H9 (cell line): ENCODE data around the gene ATG9B. TPM values are rescaled to one million over a fixed set of nuclear protein-coding genes. Genes with fewer than 3 reads are reported as not detected.

Experiments used
- DNase-seq: peaks from one replicate; pipeline ENCODE4 v3.0.0-alpha.2; 2017
- H2AFZ ChIP-seq: one replicate; pipeline ENCODE4 v1.6.1; 2013; ENCODE audit warnings: mild to moderate bottlenecking, low read length, control low read depth, moderate library complexity
- H2AK5ac ChIP-seq: 2 replicates; pipeline ENCODE4 v1.6.1; 2013; ENCODE audit warnings: low read length, control low read depth, mixed read lengths; ENCODE audit not compliant: insufficient read length
- H2BK120ac ChIP-seq: one replicate; pipeline ENCODE4 v1.6.1; 2013; ENCODE audit warnings: low read depth, mild to moderate bottlenecking, low read length, control low read depth, inconsistent platforms; ENCODE audit not compliant: poor library complexity, severe bottlenecking
- H2BK12ac ChIP-seq: 2 replicates; pipeline ENCODE4 v1.6.1; 2013; ENCODE audit warnings: low read length, control low read depth, mixed read lengths, low read depth; ENCODE audit not compliant: insufficient read length
- H2BK15ac ChIP-seq: 2 replicates; pipeline ENCODE4 v1.6.1; 2013; ENCODE audit warnings: low read depth, low read length, control low read depth
- H2BK20ac ChIP-seq: one replicate; pipeline ENCODE4 v1.6.1; 2013; ENCODE audit warnings: low read depth, mild to moderate bottlenecking, low read length, control low read depth, inconsistent platforms; ENCODE audit not compliant: poor library complexity, severe bottlenecking
- H2BK5ac ChIP-seq: 2 replicates; pipeline ENCODE4 v1.6.1; 2013; ENCODE audit warnings: low read length, control low read depth, mixed read lengths; ENCODE audit not compliant: insufficient read length
- H3K14ac ChIP-seq: 2 replicates; pipeline ENCODE4 v1.6.1; 2013; ENCODE audit warnings: low read length, control low read depth; ENCODE audit not compliant: insufficient read depth
- H3K18ac ChIP-seq: 2 replicates; pipeline ENCODE4 v1.6.1; 2013; ENCODE audit warnings: low read depth, mild to moderate bottlenecking, mixed read lengths, low read length, control low read depth; ENCODE audit not compliant: insufficient read length
- H3K23ac ChIP-seq: 2 replicates; pipeline ENCODE4 v1.6.1; 2013; ENCODE audit warnings: low read length, control low read depth, mixed read lengths, low read depth; ENCODE audit not compliant: insufficient read length
- H3K23me2 ChIP-seq: 2 replicates; pipeline ENCODE4 v1.6.1; 2013; ENCODE audit warnings: low read depth, mild to moderate bottlenecking, mixed read lengths, low read length, control low read depth; ENCODE audit not compliant: insufficient read length, poor library complexity, severe bottlenecking
- H3K27ac ChIP-seq: 2 replicates; pipeline ENCODE4 v1.5.1; 2013; ENCODE audit warnings: low read length, control low read depth, mixed read lengths, low read depth; ENCODE audit not compliant: insufficient read length
- H3K27me3 ChIP-seq: 2 replicates; pipeline ENCODE4 v1.6.1; 2013; ENCODE audit warnings: low read length, control low read depth, inconsistent platforms; ENCODE audit not compliant: insufficient read depth
- H3K4ac ChIP-seq: 2 replicates; pipeline ENCODE4 v1.6.1; 2013; ENCODE audit warnings: low read depth, mild to moderate bottlenecking, control low read depth, inconsistent platforms, low read length, moderate library complexity
- H3K4me1 ChIP-seq: 2 replicates; pipeline ENCODE4 v1.6.1; 2013; ENCODE audit warnings: low read length, control low read depth, inconsistent platforms; ENCODE audit not compliant: insufficient read depth
- H3K4me2 ChIP-seq: 2 replicates; pipeline ENCODE4 v1.6.1; 2013; ENCODE audit warnings: low read length, control low read depth, mixed read lengths; ENCODE audit not compliant: insufficient read length, insufficient read depth
- H3K56ac ChIP-seq: 2 replicates; pipeline ENCODE4 v1.6.1; 2013; ENCODE audit warnings: low read depth, mild to moderate bottlenecking, mixed read lengths, low read length, control low read depth; ENCODE audit not compliant: insufficient read length
- H3K79me1 ChIP-seq: 2 replicates; pipeline ENCODE4 v1.6.1; 2013; ENCODE audit warnings: low read depth, mild to moderate bottlenecking, moderate library complexity, low read length, control low read depth, inconsistent platforms; ENCODE audit not compliant: insufficient read depth, poor library complexity, severe bottlenecking
- H3K79me2 ChIP-seq: 2 replicates; pipeline ENCODE4 v1.6.1; 2013; ENCODE audit warnings: low read length, control low read depth, inconsistent platforms; ENCODE audit not compliant: insufficient read depth
- H3K9ac ChIP-seq: 2 replicates; pipeline ENCODE4 v1.6.1; 2013; ENCODE audit warnings: low read length, control low read depth, mixed read lengths; ENCODE audit not compliant: insufficient read length; ENCODE audit errors: extremely low read depth
- H3K9me3 ChIP-seq: one replicate; pipeline ENCODE4 v1.6.1; 2013; ENCODE audit warnings: low read depth, low read length, inconsistent platforms; ENCODE audit not compliant: control insufficient read depth
- H3T11ph ChIP-seq: one replicate; pipeline ENCODE4 v1.6.1; 2013; ENCODE audit warnings: mild to moderate bottlenecking, low read length, control low read depth, inconsistent platforms
- H4K20me1 ChIP-seq: one replicate; pipeline ENCODE4 v1.6.1; 2013; ENCODE audit not compliant: control insufficient read depth, insufficient read length, insufficient read depth
- H4K5ac ChIP-seq: 2 replicates; pipeline ENCODE4 v1.6.1; 2013; ENCODE audit warnings: low read depth, mild to moderate bottlenecking, mixed read lengths, low read length, control low read depth; ENCODE audit not compliant: insufficient read length
- H4K8ac ChIP-seq: replicated peaks from 2 replicates; pipeline ENCODE4 v1.6.1; 2013; ENCODE audit warnings: low read length, control low read depth, mixed read lengths, low read depth; ENCODE audit not compliant: insufficient read length
- H4K91ac ChIP-seq: 2 replicates; pipeline ENCODE4 v1.6.1; 2013; ENCODE audit warnings: low read depth, mild to moderate bottlenecking, moderate library complexity, mixed read lengths, low read length, control low read depth; ENCODE audit not compliant: insufficient read length
- H3K27ac Mint-ChIP-seq, 3 experiments: 2 replicates in 2 of 3; 3 replicates in 1 of 3; pipeline ENCODE4 v1.8.0; 2020 to 2021; ENCODE audit warnings: mixed read lengths in 3 of 3, mild to moderate bottlenecking in 1 of 3, moderate library complexity in 1 of 3
- H3K27me3 Mint-ChIP-seq: 2 replicates; pipeline ENCODE4 v1.8.0; 2021; ENCODE audit warnings: low read depth, mild to moderate bottlenecking, moderate library complexity, mixed read lengths
- H3K36me3 Mint-ChIP-seq, 3 experiments: 2 replicates in 2 of 3; 3 replicates in 1 of 3; pipeline ENCODE4 v1.8.0; 2020 to 2021; ENCODE audit warnings: low read depth in 3 of 3, mixed read lengths in 3 of 3; ENCODE audit not compliant: insufficient read depth in 1 of 3
- H3K4me1 Mint-ChIP-seq, 2 experiments: 2 replicates each; pipeline ENCODE4 v1.8.0; 2020; ENCODE audit warnings: mixed read lengths in 2 of 2
- H3K4me3 Mint-ChIP-seq, 2 experiments: 2 replicates in 1 of 2; 3 replicates in 1 of 2; pipeline ENCODE4 v1.8.0; 2020 to 2021; ENCODE audit warnings: mild to moderate bottlenecking in 2 of 2, mixed read lengths in 2 of 2, moderate library complexity in 1 of 2
- H3K9me3 Mint-ChIP-seq, 2 experiments: 2 replicates in 1 of 2; 3 replicates in 1 of 2; pipeline ENCODE4 v1.8.0; 2020; ENCODE audit warnings: mild to moderate bottlenecking in 2 of 2, mixed read lengths in 2 of 2, moderate library complexity in 1 of 2
- CTCF ChIP-seq: fragments of 200-600 bp; sonication (generic); conservative IDR thresholded peaks from 3 replicates; pipeline ENCODE4 v1.8.0; 2021; ENCODE audit warnings: antibody characterized with exemption, mild to moderate bottlenecking
- WGBS: extraction: QIAGEN DNeasy Blood & Tissue Kit; methylation state at CpG from one replicate; pipeline ENCODE4 v1.1.7; 2013; ENCODE audit warnings: missing lambda C conversion rate, low lambda C conversion rate, mixed read lengths; ENCODE audit not compliant: insufficient read length; ENCODE audit errors: extremely low coverage; 5-methylcytosine and 5-hydroxymethylcytosine counted together
- total RNA-seq: library from RNA; stranded (reverse); gene quantifications from 2 replicates; pipeline ENCODE4 v1.2.1, GENCODE V29; 2021

ATG9B gene
- total RNA-seq, 1 experiment from 2014 or later, result 1.5 TPM

GRCh38 chr7:151020231-151020630 is 4.1 kb downstream of the ATG9B start:
- H3K4me3 Mint-ChIP-seq, result peak overlapping the region in 1 of 2 experiments; percentile 49; a peak in 3 of 5 replicates
- Histone ChIP-seq H3T11ph (no peak overlapping the region), H3K4me1 (peaks cover 6% of the 10 kb centered on the region; the same call in 1 of the 2 replicates), H3K79me1 (no peaks in the 10 kb centered on the region), H3K56ac (no peak overlapping the region), H4K91ac (no peak overlapping the region), H3K18ac (no peak overlapping the region), H3K4ac (no peak overlapping the region), H3K79me2 (no peaks in the 10 kb centered on the region), H2BK120ac (no peak overlapping the region), H3K27ac (no peak overlapping the region), H3K9me3 (no peaks in the 10 kb centered on the region), H3K23ac (no peak overlapping the region), H2BK5ac (no peak overlapping the region), H2AK5ac (no peak overlapping the region), H4K20me1 (no peaks in the 10 kb centered on the region), H3K27me3 (peaks cover 6% of the 10 kb centered on the region; the same call in 1 of the 2 replicates), H3K9ac (no peak overlapping the region), H3K14ac (no peak overlapping the region), H3K23me2 (peaks cover 3% of the 10 kb centered on the region), H2BK20ac (no peak overlapping the region), H2BK15ac (no peak overlapping the region), H3K4me2 (no peak overlapping the region), H2BK12ac (no peak overlapping the region), H4K8ac (no peak overlapping the region), H4K5ac (no peak overlapping the region), H2AFZ (no peak overlapping the region)
- no peak for TF ChIP-seq CTCF
- H3K27me3 Mint-ChIP-seq, result peaks cover 84% of the 10 kb centered on the region
- WGBS, result no CpG with 5 or more reads among the region's 7 CpGs
- H3K27ac Mint-ChIP-seq, result peak overlapping the region in 1 of 3 experiments; percentile 72; a peak in 2 of 7 replicates
- peaks cover 20 to 44% of the 10 kb centered on the region in 2 experiments for H3K4me1 Mint-ChIP-seq
- DNase-seq, result peak; percentile 75
- H3K9me3 Mint-ChIP-seq, result peaks cover 0 to 9% of the 10 kb centered on the region in 2 experiments; a peak in 2 of 5 replicates
- H3K36me3 Mint-ChIP-seq, result peaks cover 2 to 3% (median 3%) of the 10 kb centered on the region in 3 experiments; a peak in 6 of 7 replicates
